Testis (tissue), 3 donors: Measurements from ENCODE around the gene USP32. TPM values are rescaled to one million over a fixed set of nuclear protein-coding genes. Genes with fewer than 3 reads are reported as not detected.
"Not testable (repeated sequence)": the region's sequence is repeated elsewhere in the genome, so short reads cannot be mapped to it uniquely, and the experiment has no call there.

ENCODE experiments used
- DNase-seq: peaks from one replicate; pipeline ENCODE4 v3.0.0-alpha.2; 2019
- H3K27ac ChIP-seq, 2 donors: fragments of 200-600 bp; sonication (generic); one replicate each; pipeline ENCODE4 v1.5.1; 2019
- H3K27me3 ChIP-seq: fragments of 200-600 bp; sonication (generic); one replicate; pipeline ENCODE4 v1.5.1; 2019
- H3K36me3 ChIP-seq: fragments of 200-600 bp; sonication (generic); one replicate; pipeline ENCODE4 v1.5.1; 2017; ENCODE audit warnings: low read depth; ENCODE audit errors: missing control alignments
- H3K4me1 ChIP-seq: fragments of 200-600 bp; sonication (generic); one replicate; pipeline ENCODE4 v1.5.1; 2019
- H3K4me3 ChIP-seq, 2 donors: fragments of 200-600 bp; sonication (generic); one replicate each; pipeline ENCODE4 v1.5.1; 2017 to 2019
- H3K9me3 ChIP-seq: fragments of 200-600 bp; sonication (generic); one replicate; pipeline ENCODE4 v1.5.1; 2017
- POLR2A ChIP-seq: fragments of 450-650 bp; IDR thresholded peaks from one replicate; pipeline ENCODE4 v1.6.1; 2017; ENCODE audit warnings: antibody characterized with exemption, mild to moderate bottlenecking, moderate library complexity
- WGBS, 2 donors: methylation state at CpG; one replicate each; pipeline ENCODE4 v1.1.5; 2018; 5-methylcytosine and 5-hydroxymethylcytosine counted together
- intact Hi-C: fragments of 100-400 bp; cut with DNase I; formaldehyde crosslinking; loops from one replicate; pipeline ENCODE4 v1.15.1; 2023; ENCODE audit warnings: low total_unique reads
- polyA plus RNA-seq: library from polyadenylated mRNA; stranded (reverse); fragments of 350-450 nt; fragmentation: Illumina TruSeq; extraction: RNeasy Lipid Tissue Mini Kit (QIAGEN cat#74804); gene quantifications from one replicate; pipeline ENCODE4 v1.2.3, GENCODE V29; 2014; ENCODE audit warnings: low read depth, low replicate concordance; ENCODE audit not compliant: insufficient read depth
- total RNA-seq, 2 donors: library from RNA; depleted of rRNA; stranded (reverse); fragments of >200 nt; gene quantifications; one replicate each; pipeline ENCODE4 v1.2.3, GENCODE V29; 2016
- TF ChIP-seq, protein P1 (sequence below), 3 experiments: fragments of 450-650 bp in 2 of 3; fragments of 200-600 bp in 1 of 3; sonication (generic) in 1 of 3; IDR thresholded peaks; one replicate each; pipeline ENCODE4 v1.5.1; 2016 to 2019; ENCODE audit warnings: antibody characterized with exemption in 3 of 3, mild to moderate bottlenecking in 2 of 3, moderate library complexity in 1 of 3

Gene USP32
- total and polyA plus RNA-seq, 3 donors from 2014 or later = 113 to 279 (median 166) TPM

DNA sequence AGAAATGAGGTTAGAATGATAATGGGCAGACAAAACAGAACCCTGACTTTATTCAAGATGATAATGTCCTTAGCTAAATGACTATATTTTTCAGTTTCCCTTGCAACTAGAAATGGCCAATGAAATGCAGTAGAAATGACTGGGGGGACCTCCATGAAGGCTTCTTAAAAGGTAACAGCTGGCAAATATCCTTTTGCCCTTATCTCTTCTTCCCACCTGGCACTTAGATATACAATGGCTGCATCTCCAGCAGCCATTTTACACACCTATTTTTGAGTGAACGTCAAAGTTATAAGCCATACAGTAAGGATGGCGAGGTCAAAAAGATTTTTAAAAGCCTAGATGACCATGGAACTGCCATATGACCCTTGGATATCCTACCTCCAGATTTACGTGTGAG lies 39.9 kb downstream of the USP32 start:
- TF ChIP-seq, protein P1, sequence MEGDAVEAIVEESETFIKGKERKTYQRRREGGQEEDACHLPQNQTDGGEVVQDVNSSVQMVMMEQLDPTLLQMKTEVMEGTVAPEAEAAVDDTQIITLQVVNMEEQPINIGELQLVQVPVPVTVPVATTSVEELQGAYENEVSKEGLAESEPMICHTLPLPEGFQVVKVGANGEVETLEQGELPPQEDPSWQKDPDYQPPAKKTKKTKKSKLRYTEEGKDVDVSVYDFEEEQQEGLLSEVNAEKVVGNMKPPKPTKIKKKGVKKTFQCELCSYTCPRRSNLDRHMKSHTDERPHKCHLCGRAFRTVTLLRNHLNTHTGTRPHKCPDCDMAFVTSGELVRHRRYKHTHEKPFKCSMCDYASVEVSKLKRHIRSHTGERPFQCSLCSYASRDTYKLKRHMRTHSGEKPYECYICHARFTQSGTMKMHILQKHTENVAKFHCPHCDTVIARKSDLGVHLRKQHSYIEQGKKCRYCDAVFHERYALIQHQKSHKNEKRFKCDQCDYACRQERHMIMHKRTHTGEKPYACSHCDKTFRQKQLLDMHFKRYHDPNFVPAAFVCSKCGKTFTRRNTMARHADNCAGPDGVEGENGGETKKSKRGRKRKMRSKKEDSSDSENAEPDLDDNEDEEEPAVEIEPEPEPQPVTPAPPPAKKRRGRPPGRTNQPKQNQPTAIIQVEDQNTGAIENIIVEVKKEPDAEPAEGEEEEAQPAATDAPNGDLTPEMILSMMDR (IDR thresholded peaks at IDR 0.05) = no peak
- TF ChIP-seq POLR2A = no peak
- Histone ChIP-seq H3K4me3 (no peak overlapping the region), H3K27me3 (no peaks in the 10 kb centered on the region), H3K36me3 (no peaks in the 10 kb centered on the region), H3K4me1 (no peaks in the 10 kb centered on the region), H3K27ac (no peak overlapping the region), H3K9me3 (no peaks in the 10 kb centered on the region)
- DNase-seq = no peak
- intact Hi-C loops = no loop called here
- WGBS, 2 donors = 93% methylated on average over 3 of the region's 3 CpGs

DNA sequence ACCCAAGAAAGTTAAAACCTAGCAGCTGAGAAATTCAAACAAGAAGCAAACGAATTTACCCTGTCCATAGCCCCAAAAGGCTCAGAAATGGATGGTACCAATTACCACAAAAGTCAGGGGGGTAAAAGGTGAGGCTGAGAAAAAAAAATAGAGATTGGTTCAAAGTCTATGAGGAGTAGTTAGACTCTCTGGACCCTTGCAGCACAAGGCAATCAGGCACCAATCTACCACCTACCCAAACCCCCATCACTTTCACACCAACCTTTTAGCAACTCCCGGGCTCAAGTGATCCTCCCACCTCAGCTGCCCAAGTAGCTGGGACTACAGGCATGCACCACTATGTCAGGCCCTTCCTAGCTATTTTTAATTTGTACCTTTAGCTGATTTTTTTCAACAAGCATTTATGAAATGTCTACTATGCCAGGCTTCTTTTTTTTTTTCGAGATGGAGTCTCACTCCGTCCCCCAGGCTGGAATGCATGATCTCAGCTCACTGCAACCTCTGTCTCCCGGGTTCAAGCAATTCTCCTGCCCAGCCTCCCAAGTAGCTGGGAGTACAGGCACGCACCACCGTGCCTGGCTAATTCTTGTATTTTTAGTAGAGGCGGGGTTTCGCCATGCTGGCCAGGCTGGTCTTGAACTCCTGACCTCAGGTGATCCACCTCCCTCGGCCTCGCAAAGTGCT lies 40.8 kb downstream of the USP32 start:
- Histone ChIP-seq H3K27ac (no peak overlapping the region), H3K4me1 (no peaks in the 10 kb centered on the region), H3K4me3 (no peak overlapping the region), H3K9me3 (no peaks in the 10 kb centered on the region), H3K27me3 (no peaks in the 10 kb centered on the region), H3K36me3 (no peaks in the 10 kb centered on the region)
- WGBS, 2 donors = 68 to 71% methylated on average over 11 of the region's 11 CpGs
- TF ChIP-seq, protein P1 (IDR thresholded peaks at IDR 0.05) = no peak
- TF ChIP-seq POLR2A = no peak
- DNase-seq = no peak
- intact Hi-C loops = no loop called here

DNA sequence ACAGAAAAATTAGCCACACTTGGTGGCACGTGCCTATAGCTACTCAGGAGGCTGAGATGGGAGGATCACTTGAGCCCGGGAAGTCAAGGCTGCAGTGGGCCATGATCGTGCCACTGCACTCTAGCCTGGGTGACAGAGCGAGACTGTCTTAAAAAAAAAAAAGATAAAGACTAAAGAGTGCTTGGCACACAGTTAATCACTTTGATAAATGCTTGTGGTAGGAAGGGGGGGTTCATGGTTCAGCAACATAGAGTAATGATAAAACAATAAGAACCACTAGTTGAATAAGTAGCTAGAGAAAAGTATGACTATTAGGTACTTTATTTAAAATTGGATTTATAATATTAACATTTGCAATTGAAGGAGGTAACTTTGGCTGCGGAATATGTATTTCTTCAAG lies 43.3 kb downstream of the USP32 start:
- no peak for TF ChIP-seq POLR2A
- TF ChIP-seq, protein P1 (IDR thresholded peaks at IDR 0.05) = no peak
- Histone ChIP-seq H3K27ac (no peak overlapping the region), H3K4me3 (no peak overlapping the region), H3K27me3 (no peaks in the 10 kb centered on the region), H3K4me1 (no peaks in the 10 kb centered on the region), H3K9me3 (no peaks in the 10 kb centered on the region), H3K36me3 (no peaks in the 10 kb centered on the region)
- no peak for DNase-seq
- WGBS, 2 donors = 84 to 87% methylated on average over 5 of the region's 5 CpGs
- intact Hi-C loops = no loop called here

DNA sequence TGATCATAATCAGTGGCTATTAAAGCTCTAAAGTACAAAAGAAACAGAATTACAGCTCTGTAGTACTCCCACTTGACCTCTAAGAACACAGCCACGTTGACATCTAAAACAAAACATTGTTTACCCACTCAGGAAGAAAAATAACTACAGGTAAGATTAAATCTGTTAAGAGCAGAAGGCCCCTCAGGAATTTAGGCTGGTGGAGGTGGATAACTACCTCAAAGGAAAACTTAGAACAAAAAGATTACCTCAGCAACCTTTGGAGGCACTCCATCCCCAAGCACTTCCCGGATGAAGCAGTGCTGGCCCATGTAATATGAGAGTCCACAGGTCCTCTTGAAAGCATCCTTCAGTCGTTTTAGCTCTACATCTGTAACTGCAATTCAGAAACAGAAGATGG lies 46.7 kb downstream of the USP32 start:
- 57 to 69% methylated on average over 3 of the region's 3 CpGs for WGBS, 2 donors
- TF ChIP-seq, protein P1 (IDR thresholded peaks at IDR 0.05) = no peak
- no peak for TF ChIP-seq POLR2A
- DNase-seq = no peak
- Histone ChIP-seq H3K36me3 (no peaks in the 10 kb centered on the region), H3K4me3 (no peak overlapping the region), H3K4me1 (no peaks in the 10 kb centered on the region), H3K9me3 (no peaks in the 10 kb centered on the region), H3K27ac (no peak overlapping the region), H3K27me3 (no peaks in the 10 kb centered on the region)
- intact Hi-C loops = no loop called here

DNA sequence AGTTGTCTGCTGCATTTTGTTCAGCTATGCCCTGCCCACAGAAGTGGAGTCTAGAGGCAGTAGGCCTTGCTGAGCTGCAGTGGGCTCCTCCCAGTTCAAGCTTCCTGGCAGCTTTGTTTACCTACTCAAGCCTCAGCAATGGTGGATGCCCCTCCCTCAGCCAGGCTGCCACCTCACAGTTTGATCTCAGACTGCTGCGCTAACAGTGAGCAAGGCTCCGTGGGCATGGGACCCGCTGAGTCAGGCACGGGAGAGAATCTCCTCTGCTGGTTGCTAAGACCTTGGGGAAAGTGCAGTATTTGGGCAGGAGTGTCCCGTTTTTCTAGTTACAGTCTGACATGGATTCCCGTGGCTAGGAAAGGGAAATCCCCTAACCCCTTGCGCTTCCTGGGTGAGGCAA lies 49.4 kb downstream of the USP32 start:
- DNase-seq, H3K9me3 ChIP-seq, H3K4me3 ChIP-seq, H3K27me3 ChIP-seq, H3K36me3 ChIP-seq, H3K27ac ChIP-seq, intact Hi-C loops, H3K4me1 ChIP-seq: not testable (repeated sequence)
- WGBS, 2 donors = 95% methylated on average over 7 of the region's 7 CpGs
